GM19351 (cell line): ENCODE data around the gene DGUOK.

Source experiments
- ATAC-seq: cut with Tn5 transposase; IDR thresholded peaks from one replicate; pipeline ENCODE4 v1.9.1; 2021; ENCODE audit warnings: mild to moderate bottlenecking, moderate library complexity; ENCODE audit not compliant: unreplicated experiment

Gene DGUOK

DNA sequence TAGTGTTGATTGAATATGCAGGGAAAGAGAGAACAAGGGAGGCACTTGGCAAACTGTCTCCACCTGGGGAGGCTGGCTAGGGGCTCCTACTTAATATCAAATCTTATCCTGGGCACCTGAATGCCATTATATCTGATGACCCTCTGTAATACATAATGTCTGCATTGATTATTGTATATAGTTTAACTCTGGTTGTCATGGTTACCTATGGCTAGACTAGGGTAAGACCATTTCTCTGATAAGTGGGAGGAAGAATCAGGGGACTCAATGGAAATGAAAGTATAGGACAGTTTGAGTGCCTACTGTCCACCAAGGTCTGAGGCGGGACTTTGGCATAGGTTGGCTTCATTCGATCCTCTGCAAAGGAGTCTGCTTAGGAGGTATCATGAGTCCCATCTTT, 50.8 kb downstream of the DGUOK start:
- ATAC-seq, result no peak

DNA sequence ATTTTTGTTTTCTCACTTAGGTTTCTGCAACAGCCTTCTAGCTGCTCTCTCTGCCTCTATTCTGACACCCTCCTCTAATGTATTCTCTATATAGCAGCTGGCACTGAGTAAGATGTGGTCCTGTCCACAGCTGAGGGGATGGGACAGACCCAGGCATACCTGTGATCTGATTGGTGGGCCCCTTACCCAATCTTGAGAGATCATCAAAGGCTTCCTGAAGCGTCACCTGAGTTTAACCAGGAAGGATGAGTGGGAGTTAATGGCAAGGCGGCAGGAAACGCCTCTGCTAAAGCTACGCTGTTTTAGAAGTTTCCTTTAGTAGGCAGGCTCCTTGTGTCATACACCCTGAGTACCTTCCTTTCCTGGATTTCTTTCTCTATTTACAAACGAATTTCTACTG, 52.3 kb downstream of the DGUOK start:
- ATAC-seq, result no peak

DNA sequence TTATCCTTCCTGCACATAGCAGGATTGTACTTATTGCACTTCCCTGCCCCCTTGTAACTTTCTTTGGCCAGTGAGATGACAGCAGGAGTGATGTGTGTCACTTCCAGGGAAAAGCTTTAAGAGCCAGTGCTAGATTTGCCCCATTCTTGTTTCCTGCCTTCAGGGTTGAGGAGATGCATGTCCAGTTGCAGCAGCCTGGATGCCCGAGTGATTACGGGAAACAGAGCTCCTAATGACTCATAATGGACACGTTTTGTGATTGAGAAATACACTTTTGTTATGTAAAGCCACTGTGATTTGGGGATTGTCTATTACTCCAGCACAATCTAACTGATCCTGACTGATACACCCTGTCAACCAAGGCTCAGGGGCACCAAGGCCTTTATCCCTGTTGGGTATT, 53.0 kb downstream of the DGUOK start:
- no peak for ATAC-seq

DNA sequence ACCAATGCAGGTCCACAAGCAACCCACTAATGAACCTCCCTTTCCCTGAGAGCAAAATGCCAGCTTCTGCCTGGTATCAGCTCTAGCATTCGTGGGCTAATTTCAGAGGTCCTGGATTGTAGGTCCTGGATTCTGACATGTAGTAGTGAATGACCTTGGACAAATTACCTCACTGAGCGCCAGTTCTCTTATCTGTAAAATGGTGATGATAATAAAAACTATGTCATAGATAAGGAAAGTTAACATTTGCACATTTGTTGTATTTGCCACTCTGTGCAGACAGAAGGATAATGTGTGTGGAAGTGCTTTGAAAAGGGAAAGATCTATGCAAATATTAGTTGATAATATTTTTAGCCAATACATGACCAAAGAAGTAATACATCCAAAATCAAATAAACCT, 53.9 kb downstream of the DGUOK start:
- ATAC-seq, result no peak

DNA sequence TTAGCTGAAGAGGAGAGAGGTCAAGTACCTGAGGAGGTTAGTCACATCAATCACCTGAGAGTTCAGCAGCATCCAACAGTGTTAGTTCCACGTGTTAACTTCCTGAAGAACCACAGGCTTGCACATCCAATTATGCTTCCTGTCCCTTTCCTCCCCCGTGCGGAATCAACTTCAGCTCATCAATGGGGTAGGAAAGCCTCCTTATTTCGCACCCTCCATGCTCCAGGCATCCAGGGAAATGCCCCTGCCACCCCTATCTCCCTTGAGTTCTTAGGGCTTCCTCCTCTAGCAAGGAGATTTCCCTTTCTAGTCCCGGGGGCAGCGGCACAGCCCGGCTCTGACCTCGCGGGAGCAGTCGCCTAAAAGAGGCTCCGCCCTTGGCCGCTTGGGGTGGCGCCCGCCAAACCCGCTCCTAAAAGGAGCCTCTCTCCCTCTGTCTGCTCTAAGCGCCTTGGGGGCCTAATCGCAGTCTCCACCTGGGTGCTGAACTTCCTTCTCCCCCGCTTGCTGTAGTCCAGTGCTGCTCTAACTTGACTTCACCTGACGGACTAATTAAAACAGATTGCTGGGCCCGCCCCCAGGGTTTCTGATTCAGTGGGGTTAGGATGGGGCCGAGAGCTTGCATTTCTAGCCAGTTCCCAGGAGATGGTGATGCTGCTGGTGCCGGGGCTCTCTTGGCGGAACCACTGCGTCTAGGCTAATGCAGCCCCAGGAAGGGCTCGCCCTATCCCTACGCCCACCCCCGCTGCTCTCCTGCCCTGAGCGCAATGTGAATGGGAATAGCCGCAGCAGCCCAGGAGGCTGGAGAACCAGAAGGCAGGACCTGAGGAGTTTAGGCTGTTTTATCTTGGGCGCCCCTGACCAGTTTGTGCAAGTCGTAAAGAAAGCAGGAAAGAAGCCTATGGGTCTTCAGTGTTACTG, 54.7 kb downstream of the DGUOK start:
- ATAC-seq, result peak; percentile 37

DNA sequence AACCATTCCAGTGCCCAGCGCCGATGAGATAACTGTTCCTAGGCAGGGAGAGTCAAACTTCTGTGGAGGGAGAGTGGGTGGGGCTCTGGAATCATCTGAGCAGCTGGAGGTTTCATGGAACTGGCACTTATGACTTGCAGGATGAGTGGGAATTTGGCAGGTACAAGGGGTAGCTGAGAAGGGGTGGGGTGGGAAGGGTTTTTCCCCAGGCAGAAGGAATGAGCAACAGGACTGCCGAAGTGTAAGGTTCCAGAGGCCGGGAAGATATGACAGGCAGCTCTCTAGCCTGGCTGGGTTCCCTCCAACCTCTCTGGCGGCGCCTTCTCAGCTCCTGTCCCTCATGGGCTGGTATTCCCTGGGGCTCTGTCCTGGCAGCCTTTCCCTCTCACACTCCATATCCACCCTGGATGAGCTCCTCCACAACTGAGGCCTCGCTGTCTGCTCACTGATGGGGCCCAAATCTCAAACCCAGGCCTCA, 55.5 kb downstream of the DGUOK start:
- no peak for ATAC-seq

DNA sequence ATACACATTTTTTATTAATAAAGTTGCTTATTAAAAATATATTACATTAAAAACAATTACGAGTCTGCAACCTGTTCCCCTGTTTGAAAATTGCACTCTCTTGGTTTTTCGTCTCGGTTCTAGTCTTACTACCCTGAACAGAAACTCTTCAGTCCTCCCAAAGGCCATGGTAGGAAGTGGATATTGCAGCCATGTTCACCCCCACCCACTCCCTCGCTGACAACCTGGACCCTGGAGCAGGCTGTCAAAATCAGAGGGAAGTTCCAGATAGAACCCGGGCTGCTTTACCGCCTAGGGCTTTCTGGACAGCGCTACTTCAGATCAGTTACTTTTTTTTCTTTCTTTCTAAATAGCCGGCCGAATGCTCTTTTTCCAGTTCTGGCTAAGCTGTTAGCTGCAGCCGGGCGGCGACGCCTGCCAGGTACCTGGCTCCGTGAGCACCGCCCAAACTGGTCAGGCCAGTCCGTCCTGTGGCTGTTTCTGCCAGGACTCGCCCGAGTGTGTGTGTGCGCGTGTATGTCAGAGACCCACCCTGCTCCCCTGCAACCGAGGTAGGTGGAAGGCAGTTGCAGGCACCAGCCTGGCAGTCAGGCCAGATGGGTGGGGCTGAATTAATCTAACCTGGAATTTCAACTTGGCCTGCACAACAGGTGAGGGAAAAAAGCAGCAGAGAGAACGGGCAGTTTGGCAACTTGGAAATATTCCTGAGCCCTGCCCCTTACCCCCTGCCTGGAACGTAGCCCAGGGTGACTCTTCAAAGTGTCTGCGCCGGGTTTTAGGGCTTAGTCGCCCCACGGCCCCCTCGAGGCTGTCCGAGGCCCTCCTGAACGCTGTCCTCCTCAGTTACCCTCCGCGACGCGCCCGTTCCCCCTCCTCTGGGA, 56.9 kb downstream of the DGUOK start:
- no peak for ATAC-seq

DNA sequence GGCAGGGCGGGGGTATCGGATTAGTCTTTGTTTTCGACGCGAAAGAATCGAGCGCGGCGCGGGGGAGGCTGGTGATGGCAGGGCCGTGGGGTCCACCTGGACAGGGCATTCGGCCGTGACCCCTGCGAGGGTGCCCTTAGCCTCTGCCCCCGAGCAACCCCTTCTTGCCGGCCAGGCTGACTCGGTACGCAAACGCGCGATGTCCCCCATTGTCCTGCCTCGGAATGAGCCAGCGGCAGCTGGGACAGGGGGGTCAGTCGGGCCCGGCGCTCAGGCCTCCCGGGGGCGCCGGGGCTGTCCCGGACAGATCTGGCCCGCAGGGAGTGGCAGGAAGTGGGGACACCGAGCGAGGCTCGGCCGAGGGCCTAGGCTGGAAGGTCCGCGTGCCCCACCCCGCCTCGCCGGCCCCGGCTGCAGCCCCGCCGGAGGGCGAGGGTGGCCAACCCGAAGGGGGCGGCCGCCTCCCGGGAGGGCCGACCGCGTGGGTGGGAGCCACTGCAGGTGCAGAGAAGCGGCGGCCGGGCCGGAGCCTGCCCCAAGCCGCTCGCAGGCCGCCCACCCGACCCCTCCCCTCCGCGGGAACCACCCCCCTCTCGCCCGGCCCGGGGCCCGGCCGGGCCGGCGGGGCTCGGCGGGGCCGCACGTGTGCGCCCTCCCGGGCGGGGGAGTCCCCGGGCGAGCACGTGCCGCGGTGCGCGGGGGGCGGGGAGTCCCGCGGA, 57.7 kb downstream of the DGUOK start, which contains the start of gene TET3:
Gene TET3, plus strand, starts transcription at position 708 of the 719 bp plus-strand sequence. CDS start 1,494 bp downstream, outside the sequence.
- ATAC-seq, result no peak

DNA sequence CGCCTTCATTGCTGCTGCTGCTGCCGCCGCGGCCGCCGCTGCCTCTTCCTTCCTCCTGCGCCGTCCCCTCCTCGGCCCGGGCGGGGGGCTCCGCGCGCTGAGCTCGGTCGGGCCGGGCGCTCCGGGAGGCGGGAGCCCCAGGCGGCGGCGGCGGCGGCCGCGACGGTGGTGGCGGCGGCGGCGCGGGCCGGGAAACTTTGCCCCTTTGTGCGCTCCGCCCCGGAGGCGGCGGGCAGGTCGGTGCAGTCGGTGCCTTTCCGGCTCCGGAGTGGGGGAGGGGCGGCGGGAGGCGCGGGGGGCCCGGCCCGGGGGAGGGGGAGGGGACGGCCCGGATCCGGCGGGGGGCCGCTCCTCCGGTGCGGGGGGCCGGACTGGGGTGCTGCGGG, 58.2 kb downstream of the DGUOK start:
- ATAC-seq, result no peak

DNA sequence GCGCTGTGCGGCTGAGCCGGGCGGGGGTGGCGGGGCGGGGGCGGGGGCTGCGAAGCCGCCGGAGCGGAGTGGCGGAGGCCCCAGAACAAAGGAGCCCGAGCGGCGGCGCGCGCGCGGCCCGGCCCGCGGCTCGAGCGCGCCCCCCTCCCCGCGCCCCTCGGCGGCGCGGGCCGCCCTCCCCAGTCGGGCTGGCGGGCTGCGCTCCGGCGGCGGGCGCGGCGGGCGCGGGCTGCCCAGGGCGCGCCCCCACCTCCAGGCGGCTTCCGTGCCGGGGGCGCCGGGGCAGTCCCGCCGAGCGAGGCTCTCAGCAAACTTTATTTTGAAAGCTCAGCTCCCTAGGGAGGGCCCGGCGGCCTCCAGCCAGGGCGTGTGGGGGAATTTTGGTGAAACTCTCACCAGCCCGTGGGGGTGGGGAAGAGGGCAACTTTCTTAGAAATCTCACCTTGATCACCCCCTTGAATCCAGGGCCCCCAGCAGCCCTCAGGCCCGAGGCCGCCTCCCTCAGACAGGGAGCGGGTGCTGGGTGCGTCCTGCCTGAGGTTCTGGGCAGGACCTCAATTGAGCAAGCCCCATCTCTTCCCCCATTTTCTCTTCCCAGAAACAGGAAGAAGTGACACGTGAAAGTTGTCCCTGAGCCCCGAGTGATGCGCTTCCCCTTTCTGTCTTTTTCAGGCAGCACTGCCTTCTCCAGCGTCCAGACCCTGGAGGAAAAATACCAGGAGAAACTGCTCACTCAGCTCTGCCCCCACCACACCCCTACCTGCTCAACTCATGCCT, 58.8 kb downstream of the DGUOK start:
- peak; percentile 25 for ATAC-seq

DNA sequence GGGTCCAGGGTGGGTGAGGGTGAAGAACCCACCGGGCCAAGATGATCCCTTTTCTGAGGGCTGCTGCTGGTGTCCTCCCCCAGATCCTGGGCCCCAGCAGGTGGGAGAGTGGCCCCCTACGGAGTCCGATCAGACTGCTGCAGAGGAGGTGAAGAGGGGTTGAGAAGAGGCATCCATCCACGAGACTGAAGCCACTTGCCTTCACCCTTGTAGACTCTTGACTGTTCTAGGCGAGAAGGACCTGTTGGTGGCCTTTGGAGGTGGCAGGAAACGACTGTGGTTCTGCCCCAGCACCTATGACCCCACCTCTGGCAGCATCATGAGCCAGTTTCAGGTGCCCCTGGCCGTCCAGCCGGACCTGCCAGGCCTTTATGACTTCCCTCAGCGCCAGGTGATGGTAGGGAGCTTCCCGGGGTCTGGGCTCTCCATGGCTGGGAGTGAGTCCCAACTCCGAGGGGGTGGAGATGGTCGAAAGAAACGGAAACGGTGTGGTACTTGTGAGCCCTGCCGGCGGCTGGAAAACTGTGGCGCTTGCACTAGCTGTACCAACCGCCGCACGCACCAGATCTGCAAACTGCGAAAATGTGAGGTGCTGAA, 59.5 kb downstream of the DGUOK start:
- no peak for ATAC-seq

DNA sequence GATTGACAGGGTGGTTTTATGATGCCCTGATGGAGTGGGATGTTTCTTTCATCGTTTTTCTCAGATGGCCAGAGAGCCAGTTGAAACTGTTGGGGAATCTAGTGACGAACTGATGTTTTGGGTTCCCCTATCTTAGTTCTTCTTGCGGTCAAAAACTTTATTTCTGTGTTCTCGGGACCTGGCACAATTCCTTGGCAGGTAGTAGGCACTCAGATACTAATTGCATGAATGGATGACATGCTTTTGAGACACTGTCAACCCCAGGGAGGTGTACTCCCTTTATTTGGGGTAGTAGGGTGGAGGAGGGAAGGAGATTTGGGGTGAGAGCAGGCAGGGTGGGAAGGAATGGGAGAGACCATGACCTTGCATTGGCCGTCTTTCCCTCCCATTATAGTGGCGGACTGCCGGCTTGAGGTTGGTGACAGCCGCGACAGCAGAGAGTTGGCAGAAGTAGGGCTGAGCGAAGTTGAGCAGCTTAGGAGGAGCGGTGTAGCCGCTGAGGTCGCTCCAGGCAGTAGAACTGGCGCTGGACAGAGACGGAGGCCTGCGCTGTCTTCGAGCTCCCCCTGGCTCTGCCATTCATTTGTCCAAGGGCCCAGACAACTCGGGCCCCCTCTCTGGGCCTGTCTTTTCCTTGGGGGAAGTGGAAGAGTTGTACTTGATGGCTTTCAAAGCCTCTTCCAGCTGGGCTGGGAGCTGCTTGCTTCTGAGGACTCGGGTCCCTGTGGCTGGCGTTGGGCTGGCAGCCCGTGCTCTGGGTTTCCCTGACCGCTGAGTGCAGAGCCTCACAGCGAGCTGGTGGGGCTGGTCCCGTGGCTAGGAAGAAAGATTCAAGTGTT, 60.6 kb downstream of the DGUOK start:
- ATAC-seq, result no peak

DNA sequence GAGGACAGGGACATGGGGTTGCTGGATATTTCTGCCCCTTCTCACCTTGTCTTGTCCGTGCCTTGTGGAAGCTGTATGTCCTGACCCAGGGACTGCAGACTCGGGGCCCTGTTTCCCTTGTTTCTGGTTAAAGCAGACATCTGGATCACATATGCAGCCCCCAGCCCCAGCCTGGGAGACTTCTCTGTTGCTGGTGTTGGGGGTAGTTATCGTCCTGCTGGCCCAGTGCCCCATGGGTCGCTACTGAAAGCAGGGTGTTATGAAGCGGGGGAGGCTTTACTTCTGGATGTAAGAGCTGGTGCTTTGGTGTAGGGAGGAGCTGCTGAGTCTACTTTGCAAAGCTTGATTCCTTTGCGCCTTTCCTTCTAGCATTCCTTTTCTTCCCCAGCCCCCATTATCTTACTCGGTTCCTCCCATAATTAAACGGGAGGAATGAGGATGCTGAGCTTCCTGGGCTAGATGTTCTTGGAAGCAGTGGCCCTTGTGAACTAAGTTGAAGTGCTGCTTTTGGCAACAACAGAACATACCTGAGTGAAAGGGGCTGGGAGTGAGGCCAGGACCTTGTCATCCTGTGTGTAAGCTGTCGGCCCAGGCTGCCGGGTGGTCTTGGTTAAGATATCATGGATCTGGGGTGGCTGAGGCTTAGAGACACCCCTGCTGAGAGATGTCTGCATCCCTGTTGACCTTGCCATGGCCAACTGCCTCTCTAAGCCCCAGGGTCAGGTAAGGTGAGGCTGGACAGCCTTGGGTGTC, 61.4 kb downstream of the DGUOK start:
- ATAC-seq, result no peak

DNA sequence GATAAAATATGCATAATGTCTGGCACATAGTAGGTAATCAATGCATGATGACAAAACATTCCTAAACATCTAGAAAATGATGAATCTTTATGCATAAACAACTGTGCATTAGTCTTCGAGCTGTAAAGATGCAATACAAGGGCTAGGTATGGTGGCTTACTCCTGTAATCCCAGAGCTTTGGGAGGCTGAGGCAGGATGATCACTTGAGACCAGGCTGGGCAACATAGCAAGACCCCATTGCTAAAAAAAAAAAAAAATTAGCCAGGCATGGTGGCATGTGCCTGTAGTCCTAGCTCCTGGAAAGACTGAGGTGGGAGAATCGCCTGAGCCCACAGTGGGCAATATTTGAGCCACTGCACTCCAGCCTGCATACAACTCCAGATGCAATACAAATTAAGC, 63.3 kb downstream of the DGUOK start:
- ATAC-seq, result no peak

DNA sequence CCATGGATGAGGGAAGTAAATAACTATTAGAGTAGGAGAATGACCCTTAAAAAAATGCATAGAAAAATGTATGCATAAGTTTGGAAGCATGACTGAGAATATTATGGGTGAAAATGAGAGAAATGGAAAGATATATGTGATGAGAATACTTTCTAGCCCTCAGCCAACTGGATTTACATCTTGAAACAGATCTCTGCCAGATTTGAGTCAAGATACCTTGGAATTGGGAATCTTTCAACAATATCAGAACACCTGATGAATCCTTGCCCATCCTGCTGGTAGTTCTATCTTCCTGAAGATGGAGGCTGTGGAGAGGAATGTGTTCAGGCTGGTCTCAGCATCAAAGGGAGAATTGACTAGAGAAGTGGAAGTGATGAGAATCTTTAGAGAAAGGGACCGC, 63.9 kb downstream of the DGUOK start:
- no peak for ATAC-seq

DNA sequence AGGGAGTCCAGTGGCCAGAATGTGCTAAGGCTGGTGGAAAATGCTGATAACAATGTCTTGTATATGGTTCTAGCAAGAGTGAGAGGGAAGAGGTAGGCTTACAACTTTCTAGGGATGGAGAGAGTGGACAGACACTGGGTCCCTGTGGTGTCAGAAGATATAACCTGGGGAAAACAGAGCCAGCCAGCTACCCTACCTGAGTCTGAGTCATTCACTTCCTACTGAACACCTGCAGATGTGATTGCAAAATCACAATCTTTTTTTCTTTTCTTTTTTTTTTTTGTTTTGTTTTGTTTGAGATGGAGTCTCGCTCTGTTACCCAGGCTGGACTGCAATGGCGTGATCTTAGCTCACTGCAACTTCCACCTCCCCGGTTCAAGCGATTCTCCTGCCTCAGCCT, 65.4 kb downstream of the DGUOK start:
- no peak for ATAC-seq

DNA sequence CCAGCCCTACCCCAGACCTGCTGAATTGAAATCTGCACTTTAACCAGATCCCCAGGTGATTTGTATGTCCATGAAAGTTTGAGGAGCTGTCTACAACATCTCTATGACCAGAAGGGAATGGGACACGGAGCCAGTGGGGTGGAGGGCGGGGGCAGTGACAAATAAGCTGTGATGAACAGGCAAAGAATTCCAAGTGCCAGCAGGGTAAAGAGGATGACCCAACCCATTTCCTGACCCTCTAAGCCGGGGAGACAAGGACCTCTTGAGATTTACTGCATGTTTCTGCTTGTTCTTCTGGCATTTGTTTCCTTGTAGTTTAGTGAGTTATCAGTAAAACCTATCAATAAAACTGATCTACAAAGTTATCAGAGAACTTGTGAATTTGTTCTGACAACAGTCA, 66.7 kb downstream of the DGUOK start:
- no peak for ATAC-seq

DNA sequence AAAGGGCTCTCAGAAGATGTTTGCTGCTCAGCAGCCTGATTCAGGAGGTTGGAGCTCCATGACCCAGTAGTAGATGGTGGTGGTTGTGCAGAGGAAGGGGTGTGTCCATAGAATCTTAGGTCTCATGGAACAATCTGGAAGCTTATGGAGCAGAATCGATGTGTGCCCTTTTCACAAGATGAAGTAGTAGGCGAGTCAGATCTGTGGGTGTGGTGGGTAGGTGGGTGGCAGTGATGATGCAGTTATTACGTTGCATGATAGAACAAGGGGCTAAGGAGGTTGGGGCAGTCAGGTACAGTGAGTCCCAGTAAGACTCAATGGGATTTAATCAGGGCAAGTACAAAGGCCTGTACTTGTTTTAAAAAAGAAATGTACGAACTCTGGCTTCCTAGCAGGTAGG, 67.1 kb downstream of the DGUOK start:
- no peak for ATAC-seq
